ENCODE measurements around the gene NRP2.

Gene NRP2

GRCh38 chr2:205662206-205662965 is 19.9 kb upstream of the NRP2 start:
- H2BK15ac ChIP-seq (ENCODE audit: low read length) = no peak overlapping the region
- H4K8ac ChIP-seq (ENCODE audit: low read depth, low read length) = no peak overlapping the region
- H2BK120ac ChIP-seq (ENCODE audit: low read depth, low read length) = no peak overlapping the region
- no peak overlapping the region for H3K27ac ChIP-seq (replicated peaks; ENCODE audit: low read length)
- H3K4me3 ChIP-seq (ENCODE audit: low read length in 2 of 2) = no peak overlapping the region
- no peak overlapping the region for H3K23ac ChIP-seq (ENCODE audit: low read depth, low read length, poor library complexity)
- no peak overlapping the region for H3K4ac ChIP-seq (ENCODE audit: low read length)
- no peak overlapping the region for H2BK5ac ChIP-seq (ENCODE audit: low read length)
- no peak overlapping the region for H3K4me2 ChIP-seq (ENCODE audit: insufficient read depth, low read length, poor library complexity, severe bottlenecking)
- H3K18ac ChIP-seq (ENCODE audit: low read length) = no peak overlapping the region
- no peak overlapping the region for H3K9ac ChIP-seq (ENCODE audit: low read depth, low read length, poor library complexity)
- no peak overlapping the region for H3K14ac ChIP-seq (ENCODE audit: low read length)
- no peaks in the 10 kb centered on the region for H3K79me1 ChIP-seq (ENCODE audit: low read depth, low read length)
- no peaks in the 10 kb centered on the region for H3K36me3 ChIP-seq (replicated peaks in 1 of 2; ENCODE audit: control insufficient read depth in 2 of 2, insufficient read depth in 2 of 2, low read length in 2 of 2)
- peaks cover 0 to 58% (median 0%) of the 10 kb centered on the region in 3 experiments for H3K27me3 ChIP-seq (ENCODE audit: control insufficient read depth in 3 of 3, insufficient read depth in 3 of 3, low read depth in 1 of 3, low read length in 3 of 3)
- no CpG with 5 or more reads among the region's 3 CpGs for WGBS, 2 donors (ENCODE audit: extremely low coverage in 2 of 2, insufficient read length in 2 of 2, insufficient replicate concordance in 1 of 2)
- H2AK5ac ChIP-seq (ENCODE audit: low read depth, low read length) = no peak overlapping the region
- H3K9me3 ChIP-seq (replicated peaks in 1 of 2; ENCODE audit: control insufficient read depth in 2 of 2, insufficient read depth in 1 of 2, low read depth in 1 of 2, low read length in 2 of 2) = peaks cover 0 to 20% of the 10 kb centered on the region in 2 donors
- peaks cover 1 to 2% of the 10 kb centered on the region in 2 donors for H3K4me1 ChIP-seq (ENCODE audit: control insufficient read depth in 2 of 2, insufficient read depth in 1 of 2, low read depth in 1 of 2, low read length in 2 of 2)
- H2AFZ ChIP-seq (ENCODE audit: low read length) = no peak overlapping the region
- H4K91ac ChIP-seq (ENCODE audit: low read depth, low read length, poor library complexity) = no peak overlapping the region
- DNase-seq (ENCODE audit: low spot score) = no peak
- no peak overlapping the region for H2BK12ac ChIP-seq (ENCODE audit: low read length)

DNA sequence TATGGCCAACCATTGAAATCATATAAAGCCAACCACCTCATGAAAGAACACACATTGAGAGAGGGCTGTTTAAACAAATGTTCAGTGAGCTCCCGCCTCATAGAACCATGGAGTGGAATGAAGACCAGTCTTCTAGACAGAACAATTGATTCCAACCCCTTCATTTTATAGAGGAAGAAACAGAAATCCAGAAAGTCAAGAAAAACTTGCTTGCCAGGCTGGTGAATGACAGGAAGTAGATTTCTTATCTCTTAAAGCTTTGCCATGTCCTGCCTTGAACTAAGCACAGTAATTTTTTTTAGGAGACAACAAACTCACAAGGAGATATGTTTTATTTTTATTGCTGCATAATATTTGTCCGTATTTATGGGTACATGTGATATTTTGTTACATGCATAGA is 16.5 kb upstream of the NRP2 start:
- Histone ChIP-seq H3K4me1 (ENCODE audit: control insufficient read depth in 2 of 2, insufficient read depth in 1 of 2, low read depth in 1 of 2, low read length in 2 of 2) (peaks cover under 1 to 3% of the 10 kb centered on the region in 2 donors), H2BK120ac (ENCODE audit: low read depth, low read length) (no peak overlapping the region), H2BK15ac (ENCODE audit: low read length) (no peak overlapping the region), H2AFZ (ENCODE audit: low read length) (no peak overlapping the region), H3K9ac (ENCODE audit: low read depth, low read length, poor library complexity) (no peak overlapping the region), H3K27ac (replicated peaks; ENCODE audit: low read length) (no peak overlapping the region), H3K4ac (ENCODE audit: low read length) (no peak overlapping the region), H3K4me3 (ENCODE audit: low read length in 2 of 2) (no peak overlapping the region), H2AK5ac (ENCODE audit: low read depth, low read length) (no peak overlapping the region), H4K8ac (ENCODE audit: low read depth, low read length) (no peak overlapping the region), H2BK12ac (ENCODE audit: low read length) (no peak overlapping the region), H3K23ac (ENCODE audit: low read depth, low read length, poor library complexity) (no peak overlapping the region), H3K14ac (ENCODE audit: low read length) (no peak overlapping the region), H4K91ac (ENCODE audit: low read depth, low read length, poor library complexity) (no peak overlapping the region), H3K79me1 (ENCODE audit: low read depth, low read length) (no peaks in the 10 kb centered on the region), H3K9me3 (replicated peaks in 1 of 2; ENCODE audit: control insufficient read depth in 2 of 2, insufficient read depth in 1 of 2, low read depth in 1 of 2, low read length in 2 of 2) (peaks cover 0 to 30% of the 10 kb centered on the region in 2 donors), H2BK5ac (ENCODE audit: low read length) (no peak overlapping the region), H3K4me2 (ENCODE audit: insufficient read depth, low read length, poor library complexity, severe bottlenecking) (no peak overlapping the region), H3K36me3 (replicated peaks in 1 of 2; ENCODE audit: control insufficient read depth in 2 of 2, insufficient read depth in 2 of 2, low read length in 2 of 2) (no peaks in the 10 kb centered on the region), H3K27me3 (ENCODE audit: control insufficient read depth in 3 of 3, insufficient read depth in 3 of 3, low read depth in 1 of 3, low read length in 3 of 3) (peaks cover 0 to 54% (median 0%) of the 10 kb centered on the region in 3 experiments), H3K18ac (ENCODE audit: low read length) (no peak overlapping the region)
- DNase-seq (ENCODE audit: low spot score) = no peak
- WGBS, 2 donors (ENCODE audit: extremely low coverage in 2 of 2, insufficient read length in 2 of 2, insufficient replicate concordance in 1 of 2) = no CpG with 5 or more reads among the region's 2 CpGs

DNA sequence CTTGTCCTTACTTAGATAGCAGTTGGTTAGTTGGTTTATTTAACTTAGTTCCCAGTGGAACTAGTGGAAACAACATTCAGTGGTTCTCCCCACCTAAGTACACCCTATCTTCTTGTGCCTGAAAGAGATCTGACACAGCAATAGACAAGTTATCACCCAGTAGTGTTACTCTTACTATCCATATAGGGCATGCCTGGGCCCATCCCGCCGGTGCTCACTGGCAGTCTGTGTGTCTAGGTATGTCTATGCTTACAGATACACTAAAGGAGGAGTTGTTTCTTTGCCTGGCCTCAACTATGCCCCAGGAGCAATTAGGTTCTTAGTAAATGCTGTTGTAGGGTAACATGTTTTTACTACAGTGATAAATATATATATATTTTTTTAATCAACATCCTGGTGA is 12.0 kb upstream of the NRP2 start:
- Histone ChIP-seq H4K8ac (ENCODE audit: low read depth, low read length) (no peak overlapping the region), H3K27ac (replicated peaks; ENCODE audit: low read length) (no peak overlapping the region), H2BK5ac (ENCODE audit: low read length) (no peak overlapping the region), H3K4me2 (ENCODE audit: insufficient read depth, low read length, poor library complexity, severe bottlenecking) (no peak overlapping the region), H3K4me3 (ENCODE audit: low read length in 2 of 2) (no peak overlapping the region), H3K9ac (ENCODE audit: low read depth, low read length, poor library complexity) (no peak overlapping the region), H2AFZ (ENCODE audit: low read length) (no peak overlapping the region), H2BK12ac (ENCODE audit: low read length) (no peak overlapping the region), H3K9me3 (replicated peaks in 1 of 2; ENCODE audit: control insufficient read depth in 2 of 2, insufficient read depth in 1 of 2, low read depth in 1 of 2, low read length in 2 of 2) (peaks cover 0 to 19% of the 10 kb centered on the region in 2 donors), H2BK120ac (ENCODE audit: low read depth, low read length) (no peak overlapping the region), H3K18ac (ENCODE audit: low read length) (no peak overlapping the region), H3K4me1 (ENCODE audit: control insufficient read depth in 2 of 2, insufficient read depth in 1 of 2, low read depth in 1 of 2, low read length in 2 of 2) (peaks cover 2 to 4% of the 10 kb centered on the region in 2 donors), H4K91ac (ENCODE audit: low read depth, low read length, poor library complexity) (no peak overlapping the region), H3K23ac (ENCODE audit: low read depth, low read length, poor library complexity) (no peak overlapping the region), H2BK15ac (ENCODE audit: low read length) (no peak overlapping the region), H2AK5ac (ENCODE audit: low read depth, low read length) (no peak overlapping the region), H3K4ac (ENCODE audit: low read length) (no peak overlapping the region), H3K27me3 (ENCODE audit: control insufficient read depth in 3 of 3, insufficient read depth in 3 of 3, low read depth in 1 of 3, low read length in 3 of 3) (peaks cover 0 to 16% (median 0%) of the 10 kb centered on the region in 3 experiments), H3K79me1 (ENCODE audit: low read depth, low read length) (no peaks in the 10 kb centered on the region), H3K14ac (ENCODE audit: low read length) (no peak overlapping the region), H3K36me3 (replicated peaks in 1 of 2; ENCODE audit: control insufficient read depth in 2 of 2, insufficient read depth in 2 of 2, low read length in 2 of 2) (no peaks in the 10 kb centered on the region)
- no peak for DNase-seq (ENCODE audit: low spot score)
- WGBS, 2 donors (ENCODE audit: extremely low coverage in 2 of 2, insufficient read length in 2 of 2, insufficient replicate concordance in 1 of 2) = no CpG with 5 or more reads among the region's 2 CpGs

GRCh38 chr2:205673312-205673711 is 9.0 kb upstream of the NRP2 start:
- no peak overlapping the region for H2AFZ ChIP-seq (ENCODE audit: low read length)
- peaks cover 7 to 9% of the 10 kb centered on the region in 2 donors for H3K4me1 ChIP-seq (ENCODE audit: control insufficient read depth in 2 of 2, insufficient read depth in 1 of 2, low read depth in 1 of 2, low read length in 2 of 2)
- DNase-seq (ENCODE audit: low spot score) = no peak
- no peak overlapping the region for H3K18ac ChIP-seq (ENCODE audit: low read length)
- no peak overlapping the region for H2AK5ac ChIP-seq (ENCODE audit: low read depth, low read length)
- no peak overlapping the region for H4K91ac ChIP-seq (ENCODE audit: low read depth, low read length, poor library complexity)
- H2BK120ac ChIP-seq (ENCODE audit: low read depth, low read length) = no peak overlapping the region
- no peak overlapping the region for H3K23ac ChIP-seq (ENCODE audit: low read depth, low read length, poor library complexity)
- no peak overlapping the region for H2BK15ac ChIP-seq (ENCODE audit: low read length)
- H3K36me3 ChIP-seq (replicated peaks in 1 of 2; ENCODE audit: control insufficient read depth in 2 of 2, insufficient read depth in 2 of 2, low read length in 2 of 2) = no peaks in the 10 kb centered on the region
- peaks cover 0 to 10% of the 10 kb centered on the region in 2 donors for H3K9me3 ChIP-seq (replicated peaks in 1 of 2; ENCODE audit: control insufficient read depth in 2 of 2, insufficient read depth in 1 of 2, low read depth in 1 of 2, low read length in 2 of 2)
- no peak overlapping the region for H2BK5ac ChIP-seq (ENCODE audit: low read length)
- no peak overlapping the region for H2BK12ac ChIP-seq (ENCODE audit: low read length)
- H3K4me3 ChIP-seq (ENCODE audit: low read length in 2 of 2) = no peak overlapping the region
- no peak overlapping the region for H3K4me2 ChIP-seq (ENCODE audit: insufficient read depth, low read length, poor library complexity, severe bottlenecking)
- no peak overlapping the region for H3K27ac ChIP-seq (replicated peaks; ENCODE audit: low read length)
- H3K27me3 ChIP-seq (ENCODE audit: control insufficient read depth in 3 of 3, insufficient read depth in 3 of 3, low read depth in 1 of 3, low read length in 3 of 3) = peaks cover 0 to 12% (median 0%) of the 10 kb centered on the region in 3 experiments
- H3K4ac ChIP-seq (ENCODE audit: low read length) = no peak overlapping the region
- H4K8ac ChIP-seq (ENCODE audit: low read depth, low read length) = no peak overlapping the region
- no peaks in the 10 kb centered on the region for H3K79me1 ChIP-seq (ENCODE audit: low read depth, low read length)
- H3K9ac ChIP-seq (ENCODE audit: low read depth, low read length, poor library complexity) = no peak overlapping the region
- no CpG with 5 or more reads among the region's 1 CpG for WGBS, 2 donors (ENCODE audit: extremely low coverage in 2 of 2, insufficient read length in 2 of 2, insufficient replicate concordance in 1 of 2)
- H3K14ac ChIP-seq (ENCODE audit: low read length) = no peak overlapping the region

All from neuronal stem cell (in vitro differentiated cells).